Adipocyte (in vitro differentiated cells): Measurements from ENCODE around the gene SEC24B.

ENCODE experiments used
- DNase-seq: peaks from one replicate; pipeline ENCODE4 v3.0.0-alpha.2; 2015; ENCODE audit warnings: low read depth
- H3K27me3 ChIP-seq: replicated peaks from 2 replicates; pipeline ENCODE4 v1.7.0; 2013; ENCODE audit warnings: mild to moderate bottlenecking, low read length, moderate library complexity; ENCODE audit not compliant: control insufficient read depth, insufficient read depth
- H3K36me3 ChIP-seq: 2 replicates; pipeline ENCODE4 v1.7.0; 2013; ENCODE audit warnings: low read length, mild to moderate bottlenecking, moderate library complexity; ENCODE audit not compliant: control insufficient read depth, insufficient read depth, severe bottlenecking
- H3K4me1 ChIP-seq: 2 replicates; pipeline ENCODE4 v1.7.0; 2013; ENCODE audit warnings: mild to moderate bottlenecking, low read length, moderate library complexity; ENCODE audit not compliant: control insufficient read depth, insufficient read depth
- H3K4me3 ChIP-seq: 2 replicates; pipeline ENCODE4 v1.7.0; 2013; ENCODE audit warnings: mild to moderate bottlenecking, low read length, moderate library complexity
- H3K9ac ChIP-seq: 2 replicates; pipeline ENCODE4 v1.7.0; 2013; ENCODE audit warnings: mild to moderate bottlenecking, low read length, moderate library complexity
- H3K9me3 ChIP-seq: 2 replicates; pipeline ENCODE4 v1.7.0; 2013; ENCODE audit warnings: mild to moderate bottlenecking, low read length, moderate library complexity; ENCODE audit not compliant: control insufficient read depth

The SEC24B gene

DNA sequence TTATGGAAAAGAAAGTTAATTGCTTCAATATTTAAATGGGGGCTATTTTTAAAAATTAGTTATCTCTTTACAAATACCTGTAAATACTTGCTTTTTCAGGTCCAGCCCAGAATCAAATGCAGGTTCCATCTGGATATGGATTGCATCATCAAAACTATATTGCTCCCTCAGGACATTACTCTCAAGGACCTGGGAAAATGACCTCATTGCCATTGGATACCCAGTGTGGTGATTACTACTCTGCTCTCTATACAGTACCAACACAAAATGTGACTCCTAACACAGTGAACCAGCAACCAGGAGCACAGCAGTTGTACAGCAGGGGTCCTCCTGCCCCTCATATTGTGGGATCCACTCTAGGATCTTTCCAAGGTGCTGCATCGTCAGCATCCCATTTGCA, 29.2 kb downstream of the SEC24B start:
- no peak overlapping the region for H3K4me3 ChIP-seq
- no peaks in the 10 kb centered on the region for H3K27me3 ChIP-seq
- H3K9ac ChIP-seq = no peak overlapping the region
- peaks cover 6% of the 10 kb centered on the region for H3K4me1 ChIP-seq
- H3K9me3 ChIP-seq = no peaks in the 10 kb centered on the region
- peaks cover 21% of the 10 kb centered on the region for H3K36me3 ChIP-seq
- DNase-seq = no peak

DNA sequence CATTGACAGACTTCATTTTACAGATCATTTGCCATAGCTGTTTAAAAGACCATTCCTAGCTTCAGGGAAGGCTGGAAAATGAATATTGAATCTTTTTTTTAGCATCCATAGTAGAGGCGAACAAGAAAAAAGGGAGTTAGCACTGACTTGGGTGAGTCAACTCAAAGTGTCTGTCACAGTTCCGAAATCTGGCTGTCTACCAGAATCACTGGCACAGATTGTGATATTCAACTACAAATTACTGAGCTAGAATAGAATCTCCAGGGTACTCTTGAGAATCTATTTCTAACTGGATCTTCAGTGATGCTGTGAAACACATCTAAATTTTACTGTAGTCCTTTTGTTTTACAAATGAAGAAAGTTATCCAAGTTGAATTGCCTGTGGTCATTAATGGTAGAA, 31.5 kb downstream of the SEC24B start:
- peaks cover 38% of the 10 kb centered on the region for H3K36me3 ChIP-seq

DNA sequence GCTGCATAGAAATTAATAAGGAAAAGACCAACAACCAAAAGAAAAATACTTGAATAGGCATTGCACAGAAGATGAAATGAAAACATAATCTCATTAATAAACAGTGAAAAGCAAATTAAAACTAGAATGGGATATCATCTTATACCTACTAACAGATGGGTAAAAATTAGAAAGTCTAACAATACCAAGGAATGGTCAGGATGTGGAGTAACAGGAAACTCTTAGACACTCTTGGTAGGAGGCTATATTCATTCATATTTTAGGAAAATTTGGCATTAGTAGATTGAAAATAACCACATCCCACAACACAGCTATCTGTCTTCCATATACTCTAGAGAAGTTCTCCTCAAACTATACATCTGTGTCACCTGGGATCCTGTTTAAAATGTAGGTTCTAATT, 36.3 kb downstream of the SEC24B start:
- Histone ChIP-seq H3K4me3 (no peak overlapping the region), H3K9me3 (no peaks in the 10 kb centered on the region), H3K9ac (no peak overlapping the region), H3K4me1 (peaks cover 23% of the 10 kb centered on the region), H3K27me3 (no peaks in the 10 kb centered on the region), H3K36me3 (peaks cover 29% of the 10 kb centered on the region)
- DNase-seq = no peak

More for the DNA sequence above, 31.5 kb downstream of the SEC24B start:
- H3K4me3 ChIP-seq = no peak overlapping the region
- no peaks in the 10 kb centered on the region for H3K27me3 ChIP-seq
- H3K9ac ChIP-seq = no peak overlapping the region
- no peak for DNase-seq
- H3K9me3 ChIP-seq = no peaks in the 10 kb centered on the region
- H3K4me1 ChIP-seq = peaks cover 6% of the 10 kb centered on the region

DNA sequence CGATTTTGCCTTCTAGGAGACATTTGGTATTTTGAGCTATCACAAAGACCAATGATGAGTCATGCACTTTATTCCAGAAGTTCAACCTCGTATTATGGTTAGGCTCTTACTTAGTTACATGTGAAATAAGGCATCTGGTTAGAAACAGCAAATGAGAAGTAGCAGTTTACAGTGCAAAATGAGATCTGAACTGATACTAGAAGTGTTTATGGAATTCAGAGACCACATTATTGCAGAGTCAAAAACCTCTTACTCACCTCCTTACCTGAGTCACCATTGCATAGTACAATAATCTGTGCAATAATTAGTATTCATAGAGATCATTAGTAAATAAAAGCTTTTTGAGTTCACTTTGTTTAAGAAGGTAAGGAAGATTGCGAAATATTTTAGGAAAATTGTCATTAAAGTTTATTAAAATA, 38.7 kb downstream of the SEC24B start:
- Histone ChIP-seq H3K9ac (no peak overlapping the region), H3K36me3 (peaks cover 29% of the 10 kb centered on the region), H3K9me3 (no peaks in the 10 kb centered on the region), H3K4me1 (peaks cover 16% of the 10 kb centered on the region), H3K4me3 (no peak overlapping the region), H3K27me3 (no peaks in the 10 kb centered on the region)
- peak; percentile 47 for DNase-seq

DNA sequence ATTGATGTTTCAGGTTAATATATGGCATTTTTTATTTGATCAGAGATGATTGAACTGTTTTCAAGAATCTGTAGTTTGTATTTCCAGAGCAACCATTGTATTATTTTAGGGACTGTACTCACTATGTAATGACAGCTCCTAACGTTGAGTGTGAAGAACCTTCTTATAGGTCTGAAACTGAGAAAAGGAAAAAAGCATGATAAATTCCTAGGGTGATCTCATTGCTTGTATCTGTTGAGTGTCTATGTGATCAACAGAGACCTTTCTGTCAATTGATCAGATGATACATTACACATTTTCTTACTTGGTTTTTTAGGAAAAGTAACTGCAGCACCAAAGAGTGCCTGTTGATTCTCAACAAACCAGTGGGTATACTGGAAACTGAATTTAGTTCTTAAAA, 40.2 kb downstream of the SEC24B start:
- H3K36me3 ChIP-seq = peaks cover 23% of the 10 kb centered on the region
- H3K4me1 ChIP-seq = peaks cover 16% of the 10 kb centered on the region
- no peak overlapping the region for H3K4me3 ChIP-seq
- no peaks in the 10 kb centered on the region for H3K9me3 ChIP-seq
- DNase-seq = no peak
- H3K27me3 ChIP-seq = no peaks in the 10 kb centered on the region
- H3K9ac ChIP-seq = no peak overlapping the region

DNA sequence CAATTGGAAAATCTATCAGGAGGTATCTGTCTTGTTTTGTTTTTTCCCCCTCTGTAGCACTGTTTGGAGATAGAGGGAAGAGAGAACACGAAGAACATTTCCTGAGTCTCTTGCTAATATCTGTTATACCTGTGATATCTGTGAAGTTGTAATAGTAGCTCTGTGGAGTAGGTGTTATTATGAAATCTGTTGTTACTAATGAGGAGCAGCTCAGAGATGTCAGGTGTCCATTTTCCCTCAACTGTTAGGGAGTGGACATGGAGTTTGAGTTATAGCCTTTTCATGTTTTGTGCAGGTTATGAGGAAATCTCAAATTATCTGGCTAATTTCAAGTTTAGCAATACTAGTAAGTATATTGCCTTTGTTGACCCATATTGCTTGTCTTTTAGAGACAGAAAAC, 52.4 kb downstream of the SEC24B start:
- H3K36me3 ChIP-seq = peaks cover 25% of the 10 kb centered on the region
- no peaks in the 10 kb centered on the region for H3K9me3 ChIP-seq
- H3K9ac ChIP-seq = no peak overlapping the region
- no peak for DNase-seq
- no peak overlapping the region for H3K4me3 ChIP-seq
- no peaks in the 10 kb centered on the region for H3K27me3 ChIP-seq
- H3K4me1 ChIP-seq = peaks cover 5% of the 10 kb centered on the region

DNA sequence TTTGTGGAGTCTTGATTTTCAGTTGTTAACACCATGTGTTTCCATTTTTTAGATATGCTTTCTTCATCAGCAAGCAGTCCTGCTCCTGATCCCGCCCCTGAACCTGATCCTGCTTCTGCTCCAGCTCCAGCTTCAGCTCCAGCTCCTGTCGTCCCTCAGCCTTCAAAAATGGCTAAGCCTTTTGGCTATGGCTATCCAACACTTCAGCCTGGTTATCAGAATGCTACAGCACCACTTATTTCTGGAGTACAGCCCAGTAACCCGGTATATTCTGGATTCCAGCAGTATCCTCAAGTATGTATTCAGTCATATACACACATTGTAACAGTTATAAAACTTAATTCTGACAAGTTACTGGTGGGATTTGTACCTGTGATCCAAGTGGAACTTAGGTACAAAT, 60.9 kb downstream of the SEC24B start:
- Histone ChIP-seq H3K4me1 (peaks cover 12% of the 10 kb centered on the region), H3K9ac (no peak overlapping the region), H3K9me3 (no peaks in the 10 kb centered on the region), H3K27me3 (no peaks in the 10 kb centered on the region), H3K4me3 (no peak overlapping the region), H3K36me3 (peaks cover 59% of the 10 kb centered on the region)
- DNase-seq = no peak

DNA sequence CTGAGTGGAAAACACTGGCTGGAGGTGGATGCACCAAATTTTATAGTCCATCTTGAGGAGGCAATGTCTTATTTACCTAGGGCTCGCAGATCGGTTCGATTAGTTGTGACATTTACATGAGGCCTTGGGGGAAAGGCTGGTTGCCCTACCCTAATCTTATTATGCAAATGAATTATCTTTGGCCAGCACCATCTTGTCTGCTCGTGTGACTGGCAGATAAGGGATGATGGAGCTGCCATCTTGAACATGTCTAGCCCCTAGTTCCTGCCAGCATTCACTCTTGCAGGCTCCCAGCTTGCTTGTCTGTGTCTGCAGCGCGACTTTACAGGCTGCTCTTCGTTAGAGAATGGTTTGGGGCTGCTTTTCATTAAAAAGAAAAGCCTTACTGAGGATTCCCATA, 61.9 kb downstream of the SEC24B start:
- Histone ChIP-seq H3K9ac (no peak overlapping the region), H3K9me3 (no peaks in the 10 kb centered on the region), H3K4me1 (peaks cover 8% of the 10 kb centered on the region), H3K36me3 (peaks cover 68% of the 10 kb centered on the region), H3K4me3 (no peak overlapping the region), H3K27me3 (no peaks in the 10 kb centered on the region)
- no peak for DNase-seq

DNA sequence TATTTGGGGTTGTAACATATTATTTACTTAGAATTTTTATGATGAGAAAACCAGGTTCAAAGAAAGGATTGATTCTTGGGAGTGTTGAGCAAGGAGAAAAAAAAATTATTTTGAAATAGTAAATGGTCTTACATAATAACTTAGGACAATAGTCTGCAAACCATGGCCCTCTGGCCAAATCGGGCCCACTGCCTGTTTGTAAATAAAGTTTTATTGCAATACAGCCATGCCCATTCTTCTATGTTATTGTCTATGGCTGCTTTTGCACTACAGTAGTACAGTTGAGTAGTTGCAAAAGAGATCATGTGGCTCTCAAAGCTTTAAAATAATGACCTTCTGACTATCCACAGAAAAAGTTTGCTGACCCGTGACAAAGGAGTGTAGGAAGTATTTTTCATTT, 63.3 kb downstream of the SEC24B start:
- no peak for DNase-seq
- Histone ChIP-seq H3K9ac (no peak overlapping the region), H3K4me3 (no peak overlapping the region), H3K36me3 (peaks cover 81% of the 10 kb centered on the region), H3K27me3 (no peaks in the 10 kb centered on the region), H3K4me1 (peaks cover 7% of the 10 kb centered on the region), H3K9me3 (no peaks in the 10 kb centered on the region)

DNA sequence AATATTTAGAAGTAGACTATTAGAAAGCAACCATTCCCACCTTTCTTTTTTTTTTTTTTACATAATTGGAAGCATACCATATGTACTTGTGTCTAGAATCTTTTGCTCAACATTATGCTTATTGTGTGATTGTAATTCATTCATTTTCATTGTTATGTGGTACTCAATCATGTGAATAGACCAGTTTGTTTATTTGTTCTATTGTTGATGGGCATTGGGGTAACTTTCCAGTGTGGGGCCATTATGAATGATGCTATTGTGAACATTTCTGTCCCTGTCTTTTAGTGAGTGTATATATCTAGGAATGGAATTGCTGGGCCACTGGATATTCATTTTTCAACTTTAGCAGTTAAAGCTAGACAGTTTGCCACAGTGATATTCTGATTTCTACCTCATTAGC, 63.9 kb downstream of the SEC24B start:
- no peak for DNase-seq
- peaks cover 7% of the 10 kb centered on the region for H3K4me1 ChIP-seq
- no peaks in the 10 kb centered on the region for H3K9me3 ChIP-seq
- H3K9ac ChIP-seq = no peak overlapping the region
- no peak overlapping the region for H3K4me3 ChIP-seq
- H3K36me3 ChIP-seq = peaks cover 86% of the 10 kb centered on the region
- H3K27me3 ChIP-seq = no peaks in the 10 kb centered on the region

DNA sequence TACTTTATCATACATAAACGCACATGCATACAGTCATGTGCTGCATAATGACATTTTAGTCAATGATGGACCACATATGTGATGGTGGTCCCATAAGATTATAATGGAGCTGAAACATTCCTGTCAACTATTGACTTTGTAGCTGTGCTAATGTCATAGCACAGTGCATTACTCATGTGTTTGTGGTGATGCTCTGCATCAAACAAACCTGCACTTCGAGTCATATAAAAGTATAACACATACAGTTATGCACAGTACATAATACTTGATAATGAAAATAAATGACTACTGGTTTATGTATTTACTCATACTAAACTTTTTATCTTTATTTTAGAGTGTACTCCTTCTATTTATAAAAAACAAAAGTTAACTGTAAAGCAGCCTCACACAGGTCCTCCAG, 65.9 kb downstream of the SEC24B start:
- no peaks in the 10 kb centered on the region for H3K27me3 ChIP-seq
- H3K4me3 ChIP-seq = no peak overlapping the region
- no peak for DNase-seq
- H3K4me1 ChIP-seq = peaks cover 7% of the 10 kb centered on the region
- no peak overlapping the region for H3K9ac ChIP-seq
- H3K9me3 ChIP-seq = no peaks in the 10 kb centered on the region
- H3K36me3 ChIP-seq = peaks cover 83% of the 10 kb centered on the region

DNA sequence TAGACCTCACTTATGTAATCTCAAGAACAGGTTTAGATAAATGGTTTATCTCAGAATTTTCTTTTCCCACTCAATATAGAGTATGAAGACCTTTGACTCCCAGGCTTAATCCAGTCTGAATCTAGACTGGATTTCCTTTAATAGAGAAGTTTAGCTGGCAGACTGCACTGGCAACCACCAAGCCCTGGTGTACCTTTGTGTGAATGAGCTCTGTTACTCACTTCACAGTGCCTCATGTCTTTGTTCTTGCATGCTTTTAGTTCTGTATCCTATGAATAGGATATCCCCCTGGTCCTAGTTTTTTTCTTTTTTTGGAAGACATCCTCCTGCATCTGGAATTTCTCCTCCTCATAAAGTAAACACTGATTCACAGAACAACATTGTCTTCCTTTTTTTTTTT, 73.3 kb downstream of the SEC24B start:
- Histone ChIP-seq H3K4me3 (no peak overlapping the region), H3K27me3 (no peaks in the 10 kb centered on the region), H3K9me3 (peaks cover 3% of the 10 kb centered on the region), H3K36me3 (peaks cover 72% of the 10 kb centered on the region), H3K9ac (no peak overlapping the region), H3K4me1 (no peaks in the 10 kb centered on the region)
- DNase-seq = no peak
